ENCODE results near the gene SSTR3. TPM values are rescaled to one million over a fixed set of nuclear protein-coding genes. Genes with fewer than 3 reads are reported as not detected.
A peak's percentile ranks its signal among the peaks of the same experiment; 100 is the strongest.

The SSTR3 gene
- total and polyA plus RNA-seq, 2 experiments from 2014 or later: not detected

DNA sequence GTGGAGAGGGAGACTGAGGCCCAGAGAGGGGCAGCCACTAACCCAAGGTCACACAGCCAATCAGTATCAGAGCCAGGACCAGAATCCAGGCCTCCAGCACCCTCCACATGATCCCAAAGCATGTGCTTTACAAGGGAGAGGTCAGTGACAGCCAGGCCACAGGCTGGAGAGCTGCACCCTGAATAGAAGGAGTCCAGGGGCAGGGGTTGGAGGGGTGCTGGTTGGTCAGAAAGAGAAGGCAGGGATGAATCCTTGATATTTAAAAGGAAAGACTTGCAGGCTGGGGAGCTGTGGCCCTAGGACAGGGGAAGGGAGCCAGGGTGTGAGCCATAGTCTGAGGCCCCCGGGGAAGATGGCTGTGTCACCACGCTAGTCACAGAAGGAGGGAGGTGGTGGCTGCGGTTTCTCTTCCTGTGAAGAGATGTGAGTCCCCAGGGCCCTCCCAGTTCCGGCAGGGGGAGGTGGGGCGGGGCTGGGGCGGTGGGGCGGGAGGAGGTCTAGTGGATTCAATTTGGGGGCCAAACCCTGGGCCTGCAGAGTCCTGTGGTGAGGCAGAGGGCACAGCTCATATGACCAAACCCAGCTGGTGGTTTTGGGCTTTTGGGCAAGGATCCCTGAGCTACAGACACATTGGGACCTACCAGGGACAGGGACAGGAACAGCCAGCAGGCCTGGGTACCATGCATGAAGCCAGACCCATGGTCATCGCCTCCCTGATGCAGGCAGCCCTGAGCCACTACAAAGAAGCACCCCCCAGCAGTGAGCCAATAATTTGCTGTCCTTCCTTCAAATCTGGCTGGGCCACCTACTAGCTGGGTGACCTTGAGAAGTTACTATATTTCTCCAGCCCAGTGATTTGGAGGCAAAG lies 17.8 kb upstream of the SSTR3 start:
- no peaks in the 10 kb centered on the region for H3K27me3 ChIP-seq (replicated peaks; ENCODE audit: insufficient read depth)
- no peaks in the 10 kb centered on the region for H3K79me2 ChIP-seq (ENCODE audit: insufficient read depth)
- peaks cover 13% of the 10 kb centered on the region; the same call in 1 of the 2 replicates for H3F3A ChIP-seq (ENCODE audit: insufficient read depth)
- H3K4me2 ChIP-seq (ENCODE audit: unreplicated experiment): peak overlapping the region; percentile 72
- H3K9me3 ChIP-seq (ENCODE audit: low read depth): no peaks in the 10 kb centered on the region
- H3K9me2 ChIP-seq (ENCODE audit: insufficient read depth): no peaks in the 10 kb centered on the region
- H3K4me3 ChIP-seq: no peak overlapping the region
- H4K20me1 ChIP-seq (ENCODE audit: insufficient read depth): no peaks in the 10 kb centered on the region
- DNase-seq: peak; percentile 90
- H3K9ac ChIP-seq: peak overlapping the region; percentile 55
- no peaks in the 10 kb centered on the region for H3K36me3 ChIP-seq (ENCODE audit: low read depth)
- peaks cover 23% of the 10 kb centered on the region for H3K4me1 ChIP-seq (ENCODE audit: insufficient read depth)
- no peak for TF ChIP-seq EZH2phosphoT487 (IDR thresholded peaks at IDR 0.05; ENCODE audit: insufficient read depth, low read depth)
- TF ChIP-seq EZH2 (IDR thresholded peaks at IDR 0.05; ENCODE audit: insufficient read depth, poor library complexity, severe bottlenecking): no peak
- H2AFZ ChIP-seq: no peak overlapping the region
- H3K27ac ChIP-seq: peak overlapping the region; percentile 79
- 10 to 24% methylated on average over 8 of the region's 8 CpGs for WGBS, 2 experiments (ENCODE audit: low coverage in 1 of 2, low lambda C conversion rate in 2 of 2, missing lambda C conversion rate in 2 of 2)
- in situ Hi-C loops (cut with MboI): no loop called here

- TF ChIP-seq EZH2 (IDR thresholded peaks at IDR 0.05; ENCODE audit: insufficient read depth, poor library complexity, severe bottlenecking) (no peak), EZH2phosphoT487 (IDR thresholded peaks at IDR 0.05; ENCODE audit: insufficient read depth, low read depth) (no peak)
- Histone ChIP-seq H2AFZ (no peak overlapping the region), H3K36me3 (ENCODE audit: low read depth) (no peaks in the 10 kb centered on the region), H3K4me3 (no peak overlapping the region), H3K27ac (peak overlapping the region; percentile 79), H3K9me2 (ENCODE audit: insufficient read depth) (no peaks in the 10 kb centered on the region), H3K9me3 (ENCODE audit: low read depth) (no peaks in the 10 kb centered on the region), H3K4me2 (ENCODE audit: unreplicated experiment) (peak overlapping the region; percentile 72), H3K4me1 (ENCODE audit: insufficient read depth) (peaks cover 23% of the 10 kb centered on the region), H3F3A (ENCODE audit: insufficient read depth) (peaks cover 13% of the 10 kb centered on the region; the same call in 1 of the 2 replicates), H3K27me3 (replicated peaks; ENCODE audit: insufficient read depth) (no peaks in the 10 kb centered on the region), H4K20me1 (ENCODE audit: insufficient read depth) (no peaks in the 10 kb centered on the region), H3K9ac (peak overlapping the region; percentile 55), H3K79me2 (ENCODE audit: insufficient read depth) (no peaks in the 10 kb centered on the region)
- in situ Hi-C loops (cut with MboI): no loop called here
- WGBS, 2 experiments (ENCODE audit: low coverage in 1 of 2, low lambda C conversion rate in 2 of 2, missing lambda C conversion rate in 2 of 2): 41 to 42% methylated on average over 5 to 7 of the region's 7 CpGs
- DNase-seq: peak; percentile 85
These were observed 16.9 kb upstream of the SSTR3 start for GRCh38 chr22:37229012-37229804.

GRCh38 chr22:37228106-37229011 lies 16.1 kb upstream of the SSTR3 start:
- in situ Hi-C loops (cut with MboI): no loop called here
- Histone ChIP-seq H3K4me2 (ENCODE audit: unreplicated experiment) (peak overlapping the region; percentile 72), H4K20me1 (ENCODE audit: insufficient read depth) (no peaks in the 10 kb centered on the region), H3K9me3 (ENCODE audit: low read depth) (no peaks in the 10 kb centered on the region), H3K27me3 (replicated peaks; ENCODE audit: insufficient read depth) (no peaks in the 10 kb centered on the region), H3K27ac (peak overlapping the region; percentile 79), H3F3A (ENCODE audit: insufficient read depth) (peaks cover 13% of the 10 kb centered on the region; the same call in 1 of the 2 replicates), H3K36me3 (ENCODE audit: low read depth) (no peaks in the 10 kb centered on the region), H3K79me2 (ENCODE audit: insufficient read depth) (no peaks in the 10 kb centered on the region), H3K4me1 (ENCODE audit: insufficient read depth) (peaks cover 23% of the 10 kb centered on the region), H2AFZ (no peak overlapping the region), H3K9me2 (ENCODE audit: insufficient read depth) (no peaks in the 10 kb centered on the region), H3K9ac (peak overlapping the region; percentile 55; the same call in 1 of the 2 replicates), H3K4me3 (no peak overlapping the region)
- DNase-seq: peak; percentile 53
- TF ChIP-seq EZH2 (IDR thresholded peaks at IDR 0.05; ENCODE audit: insufficient read depth, poor library complexity, severe bottlenecking): no peak
- TF ChIP-seq EZH2phosphoT487 (IDR thresholded peaks at IDR 0.05; ENCODE audit: insufficient read depth, low read depth): no peak
- 67 to 70% methylated on average over 17 to 20 of the region's 20 CpGs for WGBS, 2 experiments (ENCODE audit: low coverage in 1 of 2, low lambda C conversion rate in 2 of 2, missing lambda C conversion rate in 2 of 2)

Data from GM23248 (cell line).